H9 (cell line): ENCODE measurements around the gene DUS4L. TPM values are rescaled to one million over a fixed set of nuclear protein-coding genes. Genes with fewer than 3 reads are reported as not detected.

ENCODE experiments used
- DNase-seq: peaks from one replicate; pipeline ENCODE4 v3.0.0-alpha.2; 2017
- H2AFZ ChIP-seq: one replicate; pipeline ENCODE4 v1.6.1; 2013; ENCODE audit warnings: mild to moderate bottlenecking, low read length, control low read depth, moderate library complexity
- H2AK5ac ChIP-seq: 2 replicates; pipeline ENCODE4 v1.6.1; 2013; ENCODE audit warnings: low read length, control low read depth, mixed read lengths; ENCODE audit not compliant: insufficient read length
- H2BK120ac ChIP-seq: one replicate; pipeline ENCODE4 v1.6.1; 2013; ENCODE audit warnings: low read depth, mild to moderate bottlenecking, low read length, control low read depth, inconsistent platforms; ENCODE audit not compliant: poor library complexity, severe bottlenecking
- H2BK12ac ChIP-seq: 2 replicates; pipeline ENCODE4 v1.6.1; 2013; ENCODE audit warnings: low read length, control low read depth, mixed read lengths, low read depth; ENCODE audit not compliant: insufficient read length
- H2BK15ac ChIP-seq: 2 replicates; pipeline ENCODE4 v1.6.1; 2013; ENCODE audit warnings: low read depth, low read length, control low read depth
- H2BK20ac ChIP-seq: one replicate; pipeline ENCODE4 v1.6.1; 2013; ENCODE audit warnings: low read depth, mild to moderate bottlenecking, low read length, control low read depth, inconsistent platforms; ENCODE audit not compliant: poor library complexity, severe bottlenecking
- H2BK5ac ChIP-seq: 2 replicates; pipeline ENCODE4 v1.6.1; 2013; ENCODE audit warnings: low read length, control low read depth, mixed read lengths; ENCODE audit not compliant: insufficient read length
- H3K14ac ChIP-seq: 2 replicates; pipeline ENCODE4 v1.6.1; 2013; ENCODE audit warnings: low read length, control low read depth; ENCODE audit not compliant: insufficient read depth
- H3K18ac ChIP-seq: 2 replicates; pipeline ENCODE4 v1.6.1; 2013; ENCODE audit warnings: low read depth, mild to moderate bottlenecking, mixed read lengths, low read length, control low read depth; ENCODE audit not compliant: insufficient read length
- H3K23ac ChIP-seq: 2 replicates; pipeline ENCODE4 v1.6.1; 2013; ENCODE audit warnings: low read length, control low read depth, mixed read lengths, low read depth; ENCODE audit not compliant: insufficient read length
- H3K23me2 ChIP-seq: 2 replicates; pipeline ENCODE4 v1.6.1; 2013; ENCODE audit warnings: low read depth, mild to moderate bottlenecking, mixed read lengths, low read length, control low read depth; ENCODE audit not compliant: insufficient read length, poor library complexity, severe bottlenecking
- H3K27ac ChIP-seq: 2 replicates; pipeline ENCODE4 v1.5.1; 2013; ENCODE audit warnings: low read length, control low read depth, mixed read lengths, low read depth; ENCODE audit not compliant: insufficient read length
- H3K27me3 ChIP-seq: 2 replicates; pipeline ENCODE4 v1.6.1; 2013; ENCODE audit warnings: low read length, control low read depth, inconsistent platforms; ENCODE audit not compliant: insufficient read depth
- H3K4ac ChIP-seq: 2 replicates; pipeline ENCODE4 v1.6.1; 2013; ENCODE audit warnings: low read depth, mild to moderate bottlenecking, control low read depth, inconsistent platforms, low read length, moderate library complexity
- H3K4me1 ChIP-seq: 2 replicates; pipeline ENCODE4 v1.6.1; 2013; ENCODE audit warnings: low read length, control low read depth, inconsistent platforms; ENCODE audit not compliant: insufficient read depth
- H3K4me2 ChIP-seq: 2 replicates; pipeline ENCODE4 v1.6.1; 2013; ENCODE audit warnings: low read length, control low read depth, mixed read lengths; ENCODE audit not compliant: insufficient read length, insufficient read depth
- H3K56ac ChIP-seq: 2 replicates; pipeline ENCODE4 v1.6.1; 2013; ENCODE audit warnings: low read depth, mild to moderate bottlenecking, mixed read lengths, low read length, control low read depth; ENCODE audit not compliant: insufficient read length
- H3K79me1 ChIP-seq: 2 replicates; pipeline ENCODE4 v1.6.1; 2013; ENCODE audit warnings: low read depth, mild to moderate bottlenecking, moderate library complexity, low read length, control low read depth, inconsistent platforms; ENCODE audit not compliant: insufficient read depth, poor library complexity, severe bottlenecking
- H3K79me2 ChIP-seq: 2 replicates; pipeline ENCODE4 v1.6.1; 2013; ENCODE audit warnings: low read length, control low read depth, inconsistent platforms; ENCODE audit not compliant: insufficient read depth
- H3K9ac ChIP-seq: 2 replicates; pipeline ENCODE4 v1.6.1; 2013; ENCODE audit warnings: low read length, control low read depth, mixed read lengths; ENCODE audit not compliant: insufficient read length; ENCODE audit errors: extremely low read depth
- H3K9me3 ChIP-seq: one replicate; pipeline ENCODE4 v1.6.1; 2013; ENCODE audit warnings: low read depth, low read length, inconsistent platforms; ENCODE audit not compliant: control insufficient read depth
- H3T11ph ChIP-seq: one replicate; pipeline ENCODE4 v1.6.1; 2013; ENCODE audit warnings: mild to moderate bottlenecking, low read length, control low read depth, inconsistent platforms
- H4K20me1 ChIP-seq: one replicate; pipeline ENCODE4 v1.6.1; 2013; ENCODE audit not compliant: control insufficient read depth, insufficient read length, insufficient read depth
- H4K5ac ChIP-seq: 2 replicates; pipeline ENCODE4 v1.6.1; 2013; ENCODE audit warnings: low read depth, mild to moderate bottlenecking, mixed read lengths, low read length, control low read depth; ENCODE audit not compliant: insufficient read length
- H4K8ac ChIP-seq: replicated peaks from 2 replicates; pipeline ENCODE4 v1.6.1; 2013; ENCODE audit warnings: low read length, control low read depth, mixed read lengths, low read depth; ENCODE audit not compliant: insufficient read length
- H4K91ac ChIP-seq: 2 replicates; pipeline ENCODE4 v1.6.1; 2013; ENCODE audit warnings: low read depth, mild to moderate bottlenecking, moderate library complexity, mixed read lengths, low read length, control low read depth; ENCODE audit not compliant: insufficient read length
- H3K27ac Mint-ChIP-seq, 3 experiments: 2 replicates in 2 of 3; 3 replicates in 1 of 3; pipeline ENCODE4 v1.8.0; 2020 to 2021; ENCODE audit warnings: mixed read lengths in 3 of 3, mild to moderate bottlenecking in 1 of 3, moderate library complexity in 1 of 3
- H3K27me3 Mint-ChIP-seq: 2 replicates; pipeline ENCODE4 v1.8.0; 2021; ENCODE audit warnings: low read depth, mild to moderate bottlenecking, moderate library complexity, mixed read lengths
- H3K36me3 Mint-ChIP-seq, 3 experiments: 2 replicates in 2 of 3; 3 replicates in 1 of 3; pipeline ENCODE4 v1.8.0; 2020 to 2021; ENCODE audit warnings: low read depth in 3 of 3, mixed read lengths in 3 of 3; ENCODE audit not compliant: insufficient read depth in 1 of 3
- H3K4me1 Mint-ChIP-seq, 2 experiments: 2 replicates each; pipeline ENCODE4 v1.8.0; 2020; ENCODE audit warnings: mixed read lengths in 2 of 2
- H3K4me3 Mint-ChIP-seq, 2 experiments: 2 replicates in 1 of 2; 3 replicates in 1 of 2; pipeline ENCODE4 v1.8.0; 2020 to 2021; ENCODE audit warnings: mild to moderate bottlenecking in 2 of 2, mixed read lengths in 2 of 2, moderate library complexity in 1 of 2
- H3K9me3 Mint-ChIP-seq, 2 experiments: 2 replicates in 1 of 2; 3 replicates in 1 of 2; pipeline ENCODE4 v1.8.0; 2020; ENCODE audit warnings: mild to moderate bottlenecking in 2 of 2, mixed read lengths in 2 of 2, moderate library complexity in 1 of 2
- CTCF ChIP-seq: fragments of 200-600 bp; sonication (generic); conservative IDR thresholded peaks from 3 replicates; pipeline ENCODE4 v1.8.0; 2021; ENCODE audit warnings: antibody characterized with exemption, mild to moderate bottlenecking
- WGBS: extraction: QIAGEN DNeasy Blood & Tissue Kit; methylation state at CpG from one replicate; pipeline ENCODE4 v1.1.7; 2013; ENCODE audit warnings: missing lambda C conversion rate, low lambda C conversion rate, mixed read lengths; ENCODE audit not compliant: insufficient read length; ENCODE audit errors: extremely low coverage; 5-methylcytosine and 5-hydroxymethylcytosine counted together
- total RNA-seq: library from RNA; stranded (reverse); gene quantifications from 2 replicates; pipeline ENCODE4 v1.2.1, GENCODE V29; 2021

The DUS4L gene
- total RNA-seq, 1 experiment from 2014 or later: 10.8 TPM

- Mint-ChIP-seq H3K27ac (no peak overlapping the region), H3K4me3 (no peak overlapping the region), H3K27me3 (no peaks in the 10 kb centered on the region), H3K4me1 (no peaks in the 10 kb centered on the region), H3K36me3 (peaks cover 0 to 14% (median 11%) of the 10 kb centered on the region in 3 experiments; a peak in 4 of 7 replicates), H3K9me3 (no peaks in the 10 kb centered on the region)
- no peak overlapping the region for H2AFZ ChIP-seq
- H2BK15ac ChIP-seq: no peak overlapping the region
- H3K4me2 ChIP-seq: no peak overlapping the region
- H4K8ac ChIP-seq: no peak overlapping the region
- TF ChIP-seq CTCF: no peak
- H3K23ac ChIP-seq: no peak overlapping the region
- no peaks in the 10 kb centered on the region for H3K4me1 ChIP-seq
- H4K5ac ChIP-seq: no peak overlapping the region
- H3K79me1 ChIP-seq: no peaks in the 10 kb centered on the region
- no peak overlapping the region for H3K27ac ChIP-seq
- WGBS: no CpG with 5 or more reads among the region's 4 CpGs
- no peaks in the 10 kb centered on the region for H3K79me2 ChIP-seq
- H2BK12ac ChIP-seq: no peak overlapping the region
- H2BK120ac ChIP-seq: no peak overlapping the region
- H3K18ac ChIP-seq: no peak overlapping the region
- H2BK20ac ChIP-seq: no peak overlapping the region
- no peak overlapping the region for H2AK5ac ChIP-seq
- H3K27me3 ChIP-seq: no peaks in the 10 kb centered on the region
- H4K20me1 ChIP-seq: no peaks in the 10 kb centered on the region
- DNase-seq: no peak
- H4K91ac ChIP-seq: no peak overlapping the region
- no peak overlapping the region for H2BK5ac ChIP-seq
- H3K9ac ChIP-seq: no peak overlapping the region
- H3K4ac ChIP-seq: no peak overlapping the region
- H3K14ac ChIP-seq: no peak overlapping the region
- no peak overlapping the region for H3K56ac ChIP-seq
- H3K23me2 ChIP-seq: no peaks in the 10 kb centered on the region
- no peaks in the 10 kb centered on the region for H3K9me3 ChIP-seq
- H3T11ph ChIP-seq: no peak overlapping the region
Measured at GRCh38 chr7:107594961-107595737, 31.4 kb downstream of the DUS4L start.
